Uterine smooth muscle cell (primary cell): ENCODE measurements around the gene RFFL. TPM values are rescaled to one million over a fixed set of nuclear protein-coding genes. Genes with fewer than 3 reads are reported as not detected.

Experiments
- total RNA-seq: library from RNA; depleted of rRNA; stranded (reverse); fragments of >200 nt; gene quantifications from 2 replicates; pipeline ENCODE4 v1.2.3, GENCODE V29; 2014

RFFL gene, protein sequence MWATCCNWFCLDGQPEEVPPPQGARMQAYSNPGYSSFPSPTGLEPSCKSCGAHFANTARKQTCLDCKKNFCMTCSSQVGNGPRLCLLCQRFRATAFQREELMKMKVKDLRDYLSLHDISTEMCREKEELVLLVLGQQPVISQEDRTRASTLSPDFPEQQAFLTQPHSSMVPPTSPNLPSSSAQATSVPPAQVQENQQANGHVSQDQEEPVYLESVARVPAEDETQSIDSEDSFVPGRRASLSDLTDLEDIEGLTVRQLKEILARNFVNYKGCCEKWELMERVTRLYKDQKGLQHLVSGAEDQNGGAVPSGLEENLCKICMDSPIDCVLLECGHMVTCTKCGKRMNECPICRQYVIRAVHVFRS
- 12.2 and 24.2 TPM in 2 replicates for total RNA-seq

GRCh38 chr17:35063514-35064223 lies at the start of gene RFFL:
TSS of gene RFFL (minus strand) at chr17:35063707. CDS start at chr17:35026553, 37,154 bp downstream.

GRCh38 chr17:34980353-34980680 lies 83.2 kb downstream of the RFFL start, which contains the start of gene LIG3:
TSS of gene LIG3 (plus strand) at chr17:34980512. CDS start at chr17:34983006, 2,494 bp downstream.

DNA sequence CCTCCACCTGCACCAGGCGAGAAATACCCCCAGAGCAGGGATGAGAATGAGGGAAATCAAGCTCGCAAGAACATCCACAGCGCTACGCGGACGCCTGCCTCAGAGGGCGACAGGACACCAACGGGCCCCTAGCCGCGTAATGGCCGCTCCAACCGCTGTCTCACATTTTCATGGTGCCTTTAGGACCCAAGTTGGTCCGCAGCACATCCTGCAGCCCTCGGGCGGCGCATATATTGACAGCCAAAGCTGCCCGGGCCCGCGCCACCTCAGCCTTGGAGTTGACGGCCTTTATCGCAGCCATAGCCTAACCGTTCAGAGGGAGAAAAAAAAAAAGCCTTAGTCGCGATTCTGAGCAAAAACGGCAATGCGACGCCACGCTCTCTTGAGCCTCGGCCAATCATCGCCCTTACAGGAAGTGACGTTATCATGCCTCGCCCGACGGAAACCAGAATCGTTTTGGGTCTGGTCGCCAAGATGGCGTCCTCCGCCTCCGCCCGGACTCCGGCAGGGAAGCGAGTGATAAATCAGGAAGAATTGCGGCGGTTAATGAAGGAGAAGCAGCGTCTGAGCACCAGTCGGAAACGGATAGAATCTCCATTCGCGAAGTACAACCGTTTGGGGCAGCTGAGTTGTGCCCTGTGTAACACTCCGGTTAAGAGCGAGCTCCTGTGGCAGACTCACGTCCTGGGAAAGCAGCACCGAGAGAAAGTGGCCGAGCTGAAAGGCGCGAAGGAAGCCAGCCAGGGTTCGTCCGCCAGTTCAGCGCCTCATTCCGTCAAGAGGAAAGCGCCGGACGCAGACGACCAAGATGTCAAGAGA lies 102.2 kb downstream of the RFFL start, which contains the start of the genes CCT6B and ZNF830:
Gene CCT6B, minus strand, starts transcription at position 368 of the 819 bp plus-strand sequence. Its CDS starts 67 bp downstream, at position 301.
Gene ZNF830, plus strand, starts transcription at position 448 of the 819 bp plus-strand sequence. Its CDS starts 27 bp downstream, at position 475.

Other genes with a start within 250 kb of the RFFL start
- gene CCT6B, start 102.2 kb downstream of the RFFL start, total RNA-seq: 0.66 and 1.2 TPM in 2 replicates
- 15.2 and 16.2 TPM in 2 replicates for gene ZNF830, start 102.2 kb downstream of the RFFL start, total RNA-seq
- gene LIG3, start 83.2 kb downstream of the RFFL start, total RNA-seq: 48.4 and 75.0 TPM in 2 replicates
- gene RAD51D, start 56.2 kb upstream of the RFFL start, total RNA-seq: 9.9 and 11.6 TPM in 2 replicates
- gene FNDC8, start 57.9 kb upstream of the RFFL start, total RNA-seq: not detected in 2 replicates
- gene NLE1, start 78.6 kb upstream of the RFFL start, total RNA-seq: 25.1 and 30.8 TPM in 2 replicates
- not detected in 2 replicates for gene UNC45B, start 84.1 kb upstream of the RFFL start, total RNA-seq
- not detected in 2 replicates for gene SLC35G3, start 130.7 kb upstream of the RFFL start, total RNA-seq
- gene SLFN5, start 179.4 kb upstream of the RFFL start, total RNA-seq: 139 and 188 TPM in 2 replicates